MCF 10A (cell line): ENCODE measurements around the gene AKAP13. TPM values are rescaled to one million over a fixed set of nuclear protein-coding genes. Genes with fewer than 3 reads are reported as not detected.

ENCODE experiments used
- BruUV-seq: library from RNA; stranded (reverse); fragments of 400-500 nt; replicated peaks from 2 replicates; lab custom pipeline; 2021; lab: Mats Ljungman, UMichigan
- CTCF ChIA-PET: fragments of 300-600 bp; sonication (Branson Sonifier 250); formaldehyde crosslinking; extraction: SDS; loops from one replicate; lab custom pipeline; 2021; ENCODE audit warnings: antibody characterized with exemption, inconsistent platforms; lab: Yijun Ruan, JAX
- POLR2A ChIA-PET: fragments of 300-600, 350-650 bp; sonication (Branson Sonifier 250); formaldehyde crosslinking; extraction: SDS; loops from one replicate; lab custom pipeline; 2020; ENCODE audit warnings: antibody characterized with exemption, inconsistent platforms; lab: Yijun Ruan, JAX
- DNase-seq: peaks from one replicate; pipeline ENCODE4 v3.0.0-alpha.2; 2018; ENCODE audit not compliant: unreplicated experiment
- H3K27ac Mint-ChIP-seq: one replicate; pipeline ENCODE4 v1.8.0; 2022; ENCODE audit warnings: mild to moderate bottlenecking, low read depth, mixed read lengths; ENCODE audit not compliant: unreplicated experiment
- H3K27me3 Mint-ChIP-seq: one replicate; pipeline ENCODE4 v1.8.0; 2022; ENCODE audit warnings: mixed read lengths; ENCODE audit not compliant: insufficient read depth, unreplicated experiment
- H3K36me3 Mint-ChIP-seq: one replicate; pipeline ENCODE4 v1.8.0; 2022; ENCODE audit warnings: mild to moderate bottlenecking, moderate library complexity, mixed read lengths; ENCODE audit not compliant: insufficient read depth, unreplicated experiment
- H3K4me1 Mint-ChIP-seq: one replicate; pipeline ENCODE4 v1.8.0; 2022; ENCODE audit warnings: mixed read lengths; ENCODE audit not compliant: insufficient read depth, unreplicated experiment
- H3K4me3 Mint-ChIP-seq: one replicate; pipeline ENCODE4 v1.8.0; 2022; ENCODE audit warnings: mild to moderate bottlenecking, moderate library complexity, mixed read lengths; ENCODE audit not compliant: unreplicated experiment
- H3K9me3 Mint-ChIP-seq: one replicate; pipeline ENCODE4 v1.8.0; 2022; ENCODE audit warnings: mixed read lengths; ENCODE audit not compliant: unreplicated experiment
- CTCF ChIP-seq: fragments of 200-600 bp; IDR thresholded peaks from one replicate; pipeline ENCODE4 v1.8.0; 2022; ENCODE audit warnings: antibody characterized with exemption, mild to moderate bottlenecking; ENCODE audit not compliant: unreplicated experiment
- intact Hi-C: fragments of 100-400 bp; cut with micrococcal nuclease; formaldehyde crosslinking; loops from 2 replicates; pipeline ENCODE4 v1.14.1; 2022
- total RNA-seq: library from RNA; stranded (reverse); gene quantifications from 2 replicates; pipeline ENCODE4 v1.2.3, GENCODE V29; 2022

Gene AKAP13
- total RNA-seq, 1 experiment from 2014 or later: 65.7 TPM

GRCh38 chr15:85672332-85673084 lies 292.1 kb downstream of the AKAP13 start:
- CTCF ChIA-PET: no interaction called here
- peak overlapping the region; percentile 36 for H3K27ac Mint-ChIP-seq
- POLR2A ChIA-PET: interaction anchor here (0.7 to 1.7 kb wide), 3 partner anchors 10 to 13 kb away, joined by 3 to 4 read pairs (median 4); no protein-coding TSS in a partner anchor
- peaks cover 69% of the 10 kb centered on the region for H3K36me3 Mint-ChIP-seq
- H3K4me1 Mint-ChIP-seq: peaks cover 16% of the 10 kb centered on the region
- H3K4me3 Mint-ChIP-seq: no peak overlapping the region
- intact Hi-C loops: no loop called here
- DNase-seq: no peak
- no TSS peak for BruUV-seq
- no peak for TF ChIP-seq CTCF
- H3K9me3 Mint-ChIP-seq: no peaks in the 10 kb centered on the region
- no peaks in the 10 kb centered on the region for H3K27me3 Mint-ChIP-seq

- Mint-ChIP-seq H3K9me3 (no peaks in the 10 kb centered on the region), H3K27ac (no peak overlapping the region), H3K36me3 (peaks cover 65% of the 10 kb centered on the region), H3K27me3 (no peaks in the 10 kb centered on the region), H3K4me3 (no peak overlapping the region), H3K4me1 (peaks cover 9% of the 10 kb centered on the region)
- intact Hi-C loops: no loop called here
- TF ChIP-seq CTCF: no peak
- BruUV-seq: no TSS peak
- DNase-seq: no peak
- POLR2A ChIA-PET: interaction anchor here (1.7 kb wide), 1 partner anchor 11 kb away, joined by 4 read pairs; no protein-coding TSS in a partner anchor
- CTCF ChIA-PET: no interaction called here
Measured at GRCh38 chr15:85673326-85673725, 292.9 kb downstream of the AKAP13 start.

GRCh38 chr15:85676342-85677098 lies 296.1 kb downstream of the AKAP13 start:
- Mint-ChIP-seq H3K36me3 (peaks cover 52% of the 10 kb centered on the region), H3K27ac (no peak overlapping the region), H3K9me3 (no peaks in the 10 kb centered on the region), H3K27me3 (no peaks in the 10 kb centered on the region), H3K4me1 (peaks cover 7% of the 10 kb centered on the region), H3K4me3 (no peak overlapping the region)
- no peak for TF ChIP-seq CTCF
- intact Hi-C loops: no loop called here
- ChIA-PET POLR2A (interaction anchor here (0.7 kb wide), 1 partner anchor 11 kb away, joined by 3 read pairs; no protein-coding TSS in a partner anchor), CTCF (interaction anchor here (0.6 kb wide), 2 partner anchors 392 to 1843 kb away, joined by 3 read pairs; no protein-coding TSS in a partner anchor)
- peak; percentile 13 for DNase-seq
- no TSS peak for BruUV-seq

- CTCF ChIA-PET: interaction anchor here (0.6 kb wide), 1 partner anchor 390 kb away, joined by 3 read pairs; no protein-coding TSS in a partner anchor
- H3K36me3 Mint-ChIP-seq: peaks cover 63% of the 10 kb centered on the region
- H3K27me3 Mint-ChIP-seq: no peaks in the 10 kb centered on the region
- intact Hi-C loops: no loop called here
- peaks cover 7% of the 10 kb centered on the region for H3K4me1 Mint-ChIP-seq
- H3K4me3 Mint-ChIP-seq: no peak overlapping the region
- no TSS peak for BruUV-seq
- no peak overlapping the region for H3K27ac Mint-ChIP-seq
- H3K9me3 Mint-ChIP-seq: no peaks in the 10 kb centered on the region
- POLR2A ChIA-PET: no interaction called here
- DNase-seq: no peak
- TF ChIP-seq CTCF: no peak
Measured at GRCh38 chr15:85679231-85679630, 298.8 kb downstream of the AKAP13 start.
